K562 (cell line): ENCODE measurements around the gene MECP2. TPM values are rescaled to one million over a fixed set of nuclear protein-coding genes. Genes with fewer than 3 reads are reported as not detected.

Source experiments
- CBFA2T2 ChIP-seq: fragments of 450-650 bp; conservative IDR thresholded peaks from 2 replicates; pipeline ENCODE4 v1.6.1; 2017; ENCODE audit warnings: mild to moderate bottlenecking
- CBFB ChIP-seq: sonication (generic); formaldehyde crosslinking; IDR thresholded peaks from 2 replicates; pipeline ENCODE4 v1.4.0; 2020; ENCODE audit warnings: mild to moderate bottlenecking, missing genetic modification reagents
- CBX8 ChIP-seq: fragments of 200-600 bp; sonication (generic); IDR thresholded peaks from 2 replicates; pipeline ENCODE4 v1.6.1; 2012; ENCODE audit warnings: borderline replicate concordance, mixed run types, low read depth, mild to moderate bottlenecking, moderate library complexity, mixed read lengths, low read length, control low read depth, inconsistent platforms; ENCODE audit not compliant: poor library complexity, severe bottlenecking; ENCODE audit errors: extremely low read depth
- ELK3 ChIP-seq: fragments of 450-650 bp; formaldehyde crosslinking; IDR thresholded peaks from 2 replicates; pipeline ENCODE4 v1.4.0; 2020; ENCODE audit warnings: mild to moderate bottlenecking
- GABPA ChIP-seq: fragments of 200-800 bp; sonication (Bioruptor generic); conservative IDR thresholded peaks from 2 replicates; pipeline ENCODE4 v1.6.1; 2016; ENCODE audit warnings: low read depth, missing genetic modification characterization, missing compliant biosample characterization
- ILF3 ChIP-seq: fragments of 450-650 bp; IDR thresholded peaks from 2 replicates; pipeline ENCODE4 v1.6.1; 2018; ENCODE audit warnings: antibody characterized with exemption, mild to moderate bottlenecking, moderate library complexity, borderline replicate concordance
- MBD1 ChIP-seq: fragments of 250-450 bp; sonication (Bioruptor Pico); IDR thresholded peaks from 2 replicates; pipeline ENCODE4 v1.8.0; 2022; ENCODE audit warnings: inconsistent platforms
- NUFIP1 ChIP-seq: fragments of 450-650 bp; IDR thresholded peaks from 2 replicates; pipeline ENCODE4 v1.6.1; 2018; ENCODE audit not compliant: partially characterized antibody
- POLR3G ChIP-seq: IDR thresholded peaks from 2 replicates; pipeline ENCODE4 v1.6.1; 2011; ENCODE audit not compliant: insufficient read length, insufficient replicate concordance; ENCODE audit errors: extremely low read depth
- PURB ChIP-seq: sonication (generic); formaldehyde crosslinking; IDR thresholded peaks from 2 replicates; pipeline ENCODE4 v1.9.0; 2021; ENCODE audit warnings: low read depth, mild to moderate bottlenecking, missing genetic modification reagents
- SMAD1 ChIP-seq: fragments of 150-350 bp; IDR thresholded peaks from 2 replicates; pipeline ENCODE4 v1.6.1; 2014; ENCODE audit warnings: low read length, low read depth; ENCODE audit not compliant: partially characterized antibody
- SMC3 ChIP-seq: conservative IDR thresholded peaks from 2 replicates; pipeline ENCODE4 v1.6.1; 2011; ENCODE audit warnings: low read depth, low read length, improper control_type of control experiment; ENCODE audit not compliant: insufficient read depth
- SNAPC5 ChIP-seq: fragments of 250-450 bp; sonication (Bioruptor Pico); IDR thresholded peaks from 2 replicates; pipeline ENCODE4 v1.8.0; 2021; ENCODE audit warnings: moderate library complexity, mild to moderate bottlenecking, inconsistent platforms
- TFAP4 ChIP-seq: sonication (generic); formaldehyde crosslinking; IDR thresholded peaks from 2 replicates; pipeline ENCODE4 v1.8.0; 2022; ENCODE audit warnings: missing genetic modification reagents, mild to moderate bottlenecking, moderate library complexity, borderline replicate concordance
- ZC3H8 ChIP-seq: fragments of 450-650 bp; IDR thresholded peaks from 2 replicates; pipeline ENCODE4 v1.6.1; 2017
- ZNF609 ChIP-seq: sonication (generic); formaldehyde crosslinking; IDR thresholded peaks from 2 replicates; pipeline ENCODE4 v1.8.1; 2023; ENCODE audit warnings: missing genetic modification reagents, mild to moderate bottlenecking, borderline replicate concordance
- ZNF764 ChIP-seq: fragments of 250-450 bp; sonication (Bioruptor Pico); IDR thresholded peaks from 2 replicates; pipeline ENCODE4 v1.4.0; 2020; ENCODE audit warnings: low read depth, mild to moderate bottlenecking, moderate library complexity
- polyA plus RNA-seq, 8 experiments: library from polyadenylated mRNA; depleted of rRNA in 4 of 8; stranded (reverse) in 5 of 8; unstranded in 3 of 8; fragments of >200 nt; fragmentation: Nextera tagmentation in 2 of 8; fragmentation: Illumina TruSeq in 1 of 8; extraction: Ambion mirVana in 2 of 8; extraction: Trizol in 1 of 8; gene quantifications; 2 replicates each; pipeline versions ENCODE4 v1.2.1 to v1.2.3, GENCODE V29; 2011 to 2014; ENCODE audit warnings: inconsistent platforms in 1 of 8, missing spikeins in 1 of 8
- total RNA-seq, 7 experiments: library from RNA; depleted of rRNA in 6 of 7; stranded (reverse); fragments of >200 nt in 6 of 7; fragmentation: Illumina TruSeq in 2 of 7; extraction: Trizol in 2 of 7; gene quantifications; 2 replicates each; pipeline versions ENCODE4 v1.2.1 to v1.2.3, GENCODE V29; 2011 to 2021; ENCODE audit warnings: low replicate concordance in 1 of 7

Gene MECP2
- total and polyA plus RNA-seq, 9 of the 15 experiments (the other 6 are each of a cell fraction or from before 2014, with no cell fraction given), result 2.1 to 50.9 (median 30.5) TPM

GRCh38 chrX:154123241-154124219 lies 26.0 kb upstream of the MECP2 start (continued):
- TF ChIP-seq ELK3 (CRISPR knock-in tag) (no peak), SMAD1 (peak; percentile 88), CBFA2T2 (peak; percentile 90), ZNF609 (CRISPR knock-in tag) (no peak), CBX8 (no peak), TFAP4 (CRISPR knock-in tag) (peak; percentile 56; the same call in 1 of the 2 replicates), POLR3G (no peak), NUFIP1 (no peak), SMC3 (no peak), ZC3H8 (no peak), SNAPC5 (no peak), MBD1 (CRISPR knock-in tag) (no peak), ZNF764 (CRISPR knock-in tag) (no peak), PURB (CRISPR knock-in tag) (no peak), ILF3 (no peak), CBFB (CRISPR knock-in tag) (no peak), GABPA (tag) (peak; percentile 72)
